IPS-NIHi7 (cell line): ENCODE data around the gene DPP4.
"Not testable (repeated sequence)": the region's sequence is repeated elsewhere in the genome, so short reads cannot be mapped to it uniquely, and the experiment has no call there.

Source experiments
- DNase-seq: peaks from one replicate; pipeline ENCODE4 v3.0.0; 2012; ENCODE audit warnings: mixed read lengths; ENCODE audit errors: extremely low spot score

Gene DPP4

DNA sequence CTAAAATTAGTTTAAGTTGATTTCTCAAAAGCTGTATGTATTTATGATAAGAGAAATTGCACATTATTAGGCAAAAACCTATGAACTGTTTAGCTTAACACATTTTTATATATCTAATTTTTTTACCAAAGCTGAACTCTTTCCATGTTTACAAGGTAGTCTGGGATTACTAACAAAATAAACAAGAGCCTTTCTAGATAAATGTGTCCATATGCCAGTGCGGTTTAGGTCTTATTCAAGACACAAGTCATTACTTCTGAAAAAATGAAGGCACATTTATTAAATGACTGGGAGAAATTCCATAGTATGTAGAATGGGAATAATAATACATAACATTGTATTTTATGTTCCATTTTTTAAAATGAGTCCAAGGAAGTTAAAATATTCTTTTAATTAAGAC lies 82.0 kb downstream of the DPP4 start:
- no peak for DNase-seq

DNA sequence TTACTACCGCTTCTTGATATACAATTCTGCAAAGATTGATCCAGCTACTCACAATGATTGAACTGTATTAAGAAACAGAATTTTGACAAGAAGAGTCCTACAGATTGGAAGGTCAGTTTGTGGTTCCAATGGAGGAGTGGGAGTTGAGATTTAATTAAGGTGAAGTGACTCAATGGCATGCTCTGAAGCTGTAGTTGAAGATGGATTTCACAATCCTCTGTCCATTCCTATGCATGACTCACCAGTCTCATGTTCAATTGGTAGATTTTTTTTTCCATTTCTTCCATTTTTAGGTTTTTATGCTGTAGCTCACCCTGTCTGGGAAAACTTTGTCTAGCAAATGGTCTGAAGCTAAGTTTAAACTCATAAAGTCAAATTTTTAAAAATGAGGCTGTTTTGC lies 83.3 kb downstream of the DPP4 start:
- no peak for DNase-seq

DNA sequence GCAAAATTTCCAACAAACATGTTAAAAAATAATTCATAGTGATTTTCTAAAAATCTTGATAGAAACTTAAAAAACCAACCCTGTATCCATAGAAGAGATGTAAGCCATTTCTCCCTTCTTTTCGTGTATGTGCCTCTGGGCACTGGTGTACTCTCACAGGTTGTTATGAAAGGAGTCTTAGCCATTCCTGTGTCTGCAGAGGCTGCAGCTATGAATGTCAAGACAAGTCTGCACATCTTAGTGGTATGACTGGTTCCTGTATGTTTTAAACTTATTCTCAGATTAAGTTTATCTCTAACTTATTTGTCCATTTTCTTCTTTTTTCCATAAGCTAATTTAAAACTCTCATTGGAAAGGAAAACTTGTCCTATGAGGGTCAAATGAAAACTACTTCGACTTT lies 84.0 kb downstream of the DPP4 start:
- no peak for DNase-seq

DNA sequence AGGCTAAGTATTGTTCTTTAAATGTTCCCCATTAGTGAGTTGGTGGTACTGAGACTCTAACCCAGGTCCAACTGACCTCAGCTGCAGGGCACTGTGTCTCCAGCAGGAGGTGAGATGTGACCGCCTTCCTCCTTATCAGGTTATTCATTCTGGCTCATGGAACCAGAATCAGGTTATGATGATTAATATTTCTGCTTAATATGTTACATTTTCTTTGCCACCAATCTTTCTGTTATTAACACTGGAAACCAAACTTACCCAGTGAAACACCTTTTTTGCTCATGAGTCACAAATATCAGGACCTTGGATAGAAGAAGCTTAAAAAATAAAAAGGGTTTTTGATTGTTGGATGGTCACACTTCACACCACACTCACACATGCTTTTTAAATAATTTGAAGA lies 85.4 kb downstream of the DPP4 start:
- peak; percentile 46 for DNase-seq

DNA sequence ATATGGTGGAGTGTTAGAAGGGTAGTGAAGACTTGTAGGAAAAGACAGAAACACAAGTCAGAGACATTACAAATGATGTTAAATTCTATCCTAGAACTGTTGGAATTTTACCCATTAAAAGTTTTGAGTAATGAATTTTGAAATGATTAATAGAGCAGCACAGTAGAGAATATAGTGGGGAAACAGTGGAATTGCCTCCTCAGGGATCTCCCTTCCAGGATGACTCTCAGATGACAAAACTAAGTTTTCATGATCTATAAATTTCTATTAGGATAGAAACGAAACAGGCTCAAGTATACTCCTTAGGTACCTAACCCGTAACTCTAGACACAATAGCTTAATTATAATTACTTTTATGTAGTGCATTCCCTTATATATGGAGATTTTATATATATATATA lies 86.7 kb downstream of the DPP4 start:
- no peak for DNase-seq

DNA sequence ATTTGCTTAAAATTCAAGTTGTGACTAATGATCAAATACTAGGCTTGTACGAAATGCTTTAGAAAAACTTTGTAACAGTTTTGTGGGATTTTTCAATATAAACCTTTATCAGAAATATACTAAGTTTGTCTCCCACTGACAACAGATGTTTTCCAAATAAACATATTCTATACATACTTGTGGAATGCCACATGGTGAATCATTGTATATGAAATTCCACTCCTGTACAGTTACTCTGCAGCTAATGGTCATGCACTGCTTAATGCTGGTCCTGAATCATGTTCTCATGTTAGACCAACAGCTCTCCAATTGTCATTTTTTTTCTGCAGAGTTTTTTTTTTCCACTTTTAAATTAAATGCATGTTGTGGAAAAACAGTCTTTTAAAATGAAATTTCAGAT lies 90.1 kb downstream of the DPP4 start:
- DNase-seq, result no peak

DNA sequence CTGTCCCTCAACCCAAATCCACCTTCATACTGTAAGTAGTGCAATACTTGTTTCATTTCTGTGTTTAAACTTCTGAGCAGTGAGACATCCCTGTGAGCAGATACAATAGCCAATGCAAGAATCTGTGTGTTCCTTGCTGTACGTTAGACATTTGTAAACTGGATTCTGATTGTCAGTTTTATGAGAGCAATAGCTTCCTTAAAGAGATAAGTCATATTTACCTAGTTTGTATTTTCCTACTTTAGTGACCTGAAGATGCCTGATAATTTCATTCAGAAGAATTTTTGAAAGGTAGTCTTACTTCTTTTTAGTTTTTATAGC lies 90.7 kb downstream of the DPP4 start:
- no peak for DNase-seq

DNA sequence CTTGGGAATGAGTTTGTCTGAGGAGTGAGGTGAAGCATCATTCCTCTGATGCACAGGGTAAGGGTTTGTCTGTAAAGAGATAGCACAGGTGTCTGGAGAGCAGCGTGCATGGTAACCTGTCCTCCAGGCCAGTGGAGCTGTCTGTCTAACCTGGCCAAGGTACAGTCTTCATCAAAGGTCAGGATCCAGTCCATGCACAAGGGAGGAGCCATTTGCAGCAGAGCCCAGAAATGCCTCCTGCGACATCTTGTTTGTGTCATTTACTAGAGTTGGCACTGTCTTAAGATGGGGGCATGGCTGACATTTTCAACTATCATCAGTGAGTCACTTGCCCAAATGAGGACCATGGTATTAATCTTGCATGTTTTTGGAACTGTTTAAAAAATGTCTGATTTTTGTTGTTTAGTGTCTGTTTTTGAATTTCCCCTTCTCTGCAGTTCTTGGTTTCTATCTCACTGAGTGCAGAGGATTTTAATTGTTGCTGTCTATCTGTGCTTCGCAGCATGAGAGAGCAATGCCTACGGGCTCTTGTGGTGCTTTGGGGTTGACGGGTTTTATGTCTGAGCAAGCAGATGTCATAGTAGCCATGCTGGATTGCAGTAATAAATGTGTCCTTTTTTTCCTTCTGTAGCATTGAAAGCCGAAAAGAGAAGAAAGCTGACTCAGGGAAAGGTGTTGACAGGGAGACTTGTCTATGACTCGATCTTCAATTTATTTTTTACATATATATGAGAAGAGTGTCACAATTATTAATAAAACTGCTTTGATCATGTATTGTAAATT lies 91.3 kb downstream of the DPP4 start:
- DNase-seq, result no peak

DNA sequence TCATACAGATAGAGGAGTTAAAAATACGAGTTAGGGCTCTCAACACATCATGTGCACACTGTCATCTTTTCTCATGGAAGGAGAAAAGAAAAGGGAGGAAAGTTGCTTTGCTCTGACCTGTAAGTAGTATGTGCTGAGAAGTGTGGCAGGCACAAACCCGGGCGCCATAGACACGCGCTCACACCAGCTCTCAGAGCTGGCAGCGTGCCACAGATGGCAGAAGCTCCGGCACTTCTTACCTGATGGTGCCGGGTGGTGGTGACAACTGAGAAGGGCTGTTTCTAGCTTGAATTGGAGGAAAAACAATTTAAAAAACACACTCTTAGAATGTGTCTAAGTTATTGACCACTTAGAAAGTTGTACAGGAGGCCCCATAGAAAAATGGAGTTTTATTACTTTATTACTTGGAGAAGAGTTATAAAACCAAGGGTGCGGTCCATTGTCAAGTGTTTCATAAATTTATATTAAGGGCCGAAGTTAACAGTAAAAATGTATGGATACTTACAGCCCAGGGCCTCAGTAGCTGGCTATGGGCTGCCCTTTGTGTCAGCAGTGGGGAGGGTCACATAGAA lies 92.2 kb downstream of the DPP4 start:
- DNase-seq, result no peak

DNA sequence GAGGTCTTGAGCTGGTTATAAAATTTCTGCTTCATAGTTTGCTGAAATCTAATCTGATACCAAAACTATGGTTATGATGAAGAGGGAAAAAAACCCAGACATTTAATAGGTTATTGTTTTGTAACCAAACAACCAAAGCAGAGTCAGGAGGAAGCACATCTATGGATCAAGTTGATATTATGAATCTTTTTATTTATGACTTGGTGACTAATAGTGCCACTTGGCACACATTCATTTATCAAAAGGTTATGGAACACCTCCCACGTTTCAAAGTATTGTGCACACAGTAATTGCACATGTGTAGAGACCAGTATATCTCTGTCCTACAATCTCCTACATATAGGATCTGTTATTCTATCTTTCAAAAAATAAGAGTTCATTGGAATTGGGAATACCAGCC lies 93.0 kb downstream of the DPP4 start:
- DNase-seq, result no peak

DNA sequence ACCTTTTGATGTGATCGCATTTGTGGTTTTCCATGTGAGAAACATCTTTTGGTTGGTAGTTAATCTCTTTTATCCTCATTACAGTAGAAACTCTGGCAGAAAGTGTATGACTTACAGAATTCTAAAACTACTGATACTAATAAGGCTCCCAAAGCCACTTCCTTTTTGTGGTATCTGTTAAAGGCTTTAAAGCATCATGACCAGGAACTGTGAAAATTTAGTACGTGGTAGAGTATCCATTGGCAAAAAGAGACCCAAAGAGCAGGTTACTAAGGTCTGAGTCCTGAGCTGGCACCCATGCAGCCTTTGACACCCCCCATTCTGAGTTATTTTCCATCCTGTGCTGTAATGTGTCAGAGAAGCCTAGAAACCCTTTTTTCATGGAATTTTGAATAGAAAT lies 94.5 kb downstream of the DPP4 start:
- no peak for DNase-seq

DNA sequence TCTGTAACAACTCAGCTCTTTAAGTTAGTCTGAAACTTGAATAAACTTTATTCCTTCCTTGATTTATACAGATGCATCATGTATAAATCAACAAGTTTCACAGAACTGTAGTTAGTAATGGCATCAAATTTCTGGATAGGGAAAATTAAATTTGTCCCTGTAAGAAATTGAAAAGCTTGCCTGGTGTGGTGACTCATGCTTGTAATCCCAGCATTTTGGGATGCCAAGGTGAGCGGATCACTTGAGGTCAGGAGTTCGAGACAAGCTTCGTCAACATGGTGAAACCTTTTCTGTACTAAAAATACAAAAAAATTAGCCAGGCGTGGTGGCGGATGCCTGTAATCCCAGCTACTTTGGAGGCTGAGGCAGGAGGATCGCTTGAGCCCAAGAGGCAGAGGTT lies 96.1 kb downstream of the DPP4 start:
- DNase-seq, result not testable (repeated sequence)

DNA sequence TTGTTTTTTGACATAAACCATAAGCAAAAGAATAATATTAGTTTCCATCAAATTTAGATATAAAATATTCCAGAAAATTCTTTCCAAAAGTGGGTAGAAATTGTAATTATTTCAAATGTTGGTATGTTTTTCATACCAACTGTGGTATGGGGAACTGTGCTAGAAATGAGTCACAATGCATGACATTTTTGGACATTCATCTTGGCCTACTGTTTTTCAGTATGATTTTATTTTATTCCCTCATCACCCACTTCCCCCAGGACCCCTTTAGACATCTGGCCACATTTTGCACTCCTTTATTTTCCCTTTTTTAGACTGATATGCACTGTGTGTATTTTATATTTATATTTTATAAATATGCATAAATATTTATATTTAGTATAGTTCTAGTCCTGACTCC lies 97.1 kb downstream of the DPP4 start:
- DNase-seq, result no peak

DNA sequence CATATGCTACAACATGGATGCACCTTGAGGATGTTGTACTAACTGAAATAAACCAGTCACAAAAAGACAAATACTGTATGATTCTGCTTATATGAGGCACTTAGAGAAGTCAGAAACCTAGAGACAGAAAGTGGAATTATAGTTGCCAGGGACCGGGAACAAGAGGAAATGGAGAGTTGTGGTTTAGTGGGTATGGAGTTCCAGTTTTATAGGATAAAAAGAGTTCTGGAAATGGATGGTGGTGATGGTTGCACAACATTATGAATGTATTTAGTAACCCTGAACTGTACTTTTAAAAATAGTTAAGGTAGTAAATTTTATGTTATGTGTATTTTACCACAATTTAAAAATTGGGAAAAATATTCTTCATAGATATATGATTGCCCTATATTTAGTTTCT lies 97.7 kb downstream of the DPP4 start:
- DNase-seq, result no peak

DNA sequence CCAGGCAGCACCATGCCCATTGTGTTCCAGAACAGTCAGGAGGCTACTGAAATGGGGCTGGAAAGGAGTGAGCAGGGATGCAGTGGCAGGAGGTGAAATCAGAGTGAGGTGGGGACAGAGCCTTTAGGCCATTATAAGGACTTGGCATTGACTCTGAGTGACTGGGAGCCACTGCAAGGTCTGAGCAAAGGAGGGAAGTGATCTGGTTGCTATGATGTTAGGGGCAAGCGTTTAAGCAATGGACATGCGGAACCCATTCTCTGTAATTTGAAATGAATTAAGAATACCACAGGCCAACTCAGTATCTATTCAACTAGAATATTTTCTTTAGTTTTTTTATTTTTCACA lies 98.2 kb downstream of the DPP4 start:
- no peak for DNase-seq

DNA sequence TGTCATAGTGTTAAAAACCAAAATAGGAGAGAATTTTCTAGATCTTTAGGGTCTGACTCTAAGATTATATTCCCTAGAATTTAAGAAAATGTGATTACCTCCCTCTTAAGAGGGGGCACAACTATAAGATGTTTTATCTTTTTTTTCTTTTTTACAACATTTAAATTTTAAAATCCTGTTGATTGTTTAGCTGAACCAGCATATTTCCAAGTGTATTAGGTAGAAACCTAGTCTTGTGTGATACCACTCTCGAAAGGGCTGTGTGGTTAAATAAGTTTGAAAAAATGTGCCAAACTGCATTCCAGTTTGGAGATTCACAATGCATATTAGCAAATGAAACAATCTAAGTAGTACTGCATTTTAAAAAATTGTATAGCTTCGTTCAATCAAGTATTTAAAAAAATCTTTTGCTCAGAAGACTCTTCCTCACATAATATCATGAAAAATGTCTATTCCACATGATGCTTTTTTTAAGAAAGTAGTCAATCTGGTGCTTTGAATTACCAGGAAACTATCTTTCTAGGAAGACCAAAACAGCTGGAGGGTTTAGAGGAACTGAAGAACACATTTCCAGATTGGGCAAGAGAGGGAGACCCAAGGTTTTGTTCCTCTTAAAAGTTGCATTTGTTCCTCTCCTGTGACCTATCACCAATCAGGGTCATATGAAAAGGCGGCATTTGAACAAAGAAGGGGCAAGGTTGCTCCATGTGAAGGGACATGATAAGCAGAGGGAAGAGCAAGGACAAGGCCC lies 98.8 kb downstream of the DPP4 start:
- DNase-seq, result no peak

DNA sequence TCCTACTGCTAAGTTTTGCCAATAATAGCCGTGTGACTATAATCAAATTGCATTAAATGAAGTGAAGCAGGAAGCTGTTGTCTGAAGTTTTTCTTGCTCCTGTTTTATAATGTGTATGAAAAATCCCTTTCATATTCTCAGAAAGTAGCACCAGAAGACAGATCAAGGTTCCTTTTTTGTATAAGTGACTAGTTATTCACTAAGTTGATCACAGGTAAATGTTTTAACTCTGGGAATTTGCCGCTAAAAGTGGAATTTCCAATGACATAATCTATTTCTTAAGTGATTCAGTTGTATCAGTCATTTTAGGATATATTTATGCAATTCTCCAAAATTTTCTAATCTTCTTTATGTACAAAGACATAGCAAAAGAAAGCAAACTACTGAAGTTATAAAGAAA lies 99.6 kb downstream of the DPP4 start:
- DNase-seq, result no peak

DNA sequence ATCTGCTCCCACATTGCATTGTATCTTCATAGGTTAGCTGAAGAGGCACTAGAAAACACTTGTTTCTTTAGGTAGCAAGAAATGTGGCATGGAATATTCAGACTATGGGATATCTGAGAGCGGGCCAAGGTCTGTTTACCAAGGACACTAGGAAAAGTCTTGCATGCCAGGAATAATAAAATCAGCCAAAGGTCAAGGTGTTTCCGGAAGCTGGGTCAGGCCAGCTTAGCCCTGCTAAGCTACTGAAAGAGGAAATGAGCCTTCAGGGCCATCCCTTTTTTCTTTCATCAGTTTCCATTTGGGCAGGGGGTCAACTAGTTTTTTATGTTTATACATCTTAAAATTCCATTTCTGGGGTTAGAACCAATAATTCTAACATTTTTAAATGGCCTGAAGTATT lies 101.1 kb downstream of the DPP4 start:
- no peak for DNase-seq

DNA sequence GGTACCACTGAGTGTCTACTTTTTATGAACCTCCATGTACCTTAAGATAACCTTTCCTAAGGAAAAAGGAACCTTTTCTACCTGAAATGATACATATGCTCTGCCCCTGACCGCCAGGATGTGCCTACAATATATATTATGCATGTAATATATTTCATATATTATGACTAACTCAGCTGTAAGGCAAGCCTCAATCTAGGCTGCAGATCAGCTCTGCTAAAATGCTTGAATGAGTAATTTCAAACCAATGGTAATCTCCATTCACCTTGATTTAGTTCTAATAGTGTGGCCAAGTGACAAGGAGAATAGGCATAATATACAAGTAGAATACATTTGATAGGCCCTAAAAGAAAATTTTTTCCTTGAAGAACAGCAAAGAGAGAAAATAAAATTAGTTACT lies 101.8 kb downstream of the DPP4 start:
- no peak for DNase-seq

DNA sequence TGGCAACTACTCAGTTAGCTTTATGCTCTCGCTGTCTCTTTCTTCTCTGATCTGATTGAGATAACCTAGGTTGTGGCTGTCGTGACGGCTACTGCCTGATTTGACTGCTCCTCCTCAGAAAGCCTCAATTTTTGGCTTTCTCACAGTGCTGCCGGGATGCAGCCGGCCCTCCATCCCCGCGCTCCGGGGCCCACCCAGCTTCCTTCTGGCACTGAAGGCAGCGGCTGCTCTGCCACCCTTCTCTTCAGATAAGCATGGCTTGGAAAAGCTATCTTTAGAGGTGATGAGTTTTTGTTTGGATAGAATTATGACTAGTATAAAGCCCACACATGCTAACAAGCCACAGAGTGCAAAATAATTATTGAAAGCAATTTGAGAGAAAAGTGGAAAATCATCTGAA lies 102.5 kb downstream of the DPP4 start:
- no peak for DNase-seq

DNA sequence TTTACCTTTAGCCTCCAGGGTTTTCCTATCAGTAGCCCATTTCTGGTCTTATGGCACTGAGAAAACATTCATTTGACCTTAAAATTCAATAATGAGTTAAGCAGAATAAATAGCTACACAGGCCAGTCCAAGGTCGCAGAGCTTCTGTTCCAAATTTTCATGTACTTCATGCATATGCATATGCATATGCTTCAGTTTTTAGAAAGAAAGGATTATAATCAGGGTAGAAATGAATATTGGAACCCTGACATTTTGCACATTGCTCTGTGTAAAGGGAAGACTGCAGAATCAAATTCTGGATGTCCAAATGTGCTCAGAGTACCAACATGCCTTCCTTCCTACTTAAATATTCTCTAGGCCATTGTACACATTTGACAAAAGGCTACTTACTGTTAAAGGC lies 104.9 kb downstream of the DPP4 start:
- no peak for DNase-seq

DNA sequence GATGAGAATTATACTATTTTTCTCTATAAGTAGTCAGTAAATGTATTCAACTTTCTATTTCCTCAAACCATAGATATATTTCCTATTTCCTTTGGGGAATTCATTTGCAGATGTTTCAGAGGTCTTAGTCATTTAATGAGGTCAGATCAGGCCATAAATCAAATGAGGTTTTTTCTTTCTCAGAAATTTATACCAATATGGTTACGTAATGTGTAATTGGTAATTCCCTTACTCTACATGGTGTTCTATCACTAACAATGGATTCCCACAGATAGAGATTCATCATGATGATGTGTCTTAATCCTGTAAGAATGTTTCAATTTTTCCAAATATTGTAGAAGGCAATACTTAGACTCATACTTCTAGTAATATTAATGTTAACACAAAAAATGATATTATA lies 108.0 kb downstream of the DPP4 start:
- no peak for DNase-seq

DNA sequence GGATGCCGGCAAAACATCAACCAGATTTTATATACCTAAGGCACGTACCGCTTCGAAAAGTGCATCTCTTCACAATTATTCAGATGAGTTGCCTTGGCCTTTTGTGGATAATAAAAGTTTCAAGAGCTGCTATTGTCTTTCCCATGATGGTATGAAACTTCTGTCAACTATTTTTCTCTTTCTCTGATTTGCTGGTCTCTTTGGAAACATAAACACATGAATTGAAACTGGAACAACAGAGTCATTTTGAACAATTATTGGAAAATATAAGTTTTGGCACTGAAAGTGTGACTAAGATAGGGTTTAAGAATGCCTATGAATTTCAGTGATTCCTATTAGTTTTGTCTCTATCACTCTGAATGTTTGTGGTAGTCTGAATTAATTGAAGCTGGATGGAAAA lies 109.9 kb downstream of the DPP4 start:
- DNase-seq, result no peak

DNA sequence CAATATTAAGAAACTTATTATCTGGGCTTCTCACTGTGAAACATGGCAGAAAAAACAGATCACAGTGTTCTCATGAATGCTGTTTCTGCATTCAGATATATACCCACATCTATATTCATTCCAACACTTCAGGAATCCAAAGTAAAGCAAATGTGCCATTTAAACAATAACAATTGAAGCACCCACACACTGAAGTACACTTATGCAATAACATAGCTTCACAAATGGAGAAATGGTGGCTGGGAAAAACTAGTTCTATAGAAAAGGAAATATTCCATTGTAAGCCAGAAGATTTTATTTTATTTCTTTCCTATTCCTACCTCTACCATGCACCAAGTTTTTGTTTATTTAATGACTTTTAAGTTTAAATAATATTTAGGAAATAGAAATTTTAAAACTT lies 111.9 kb downstream of the DPP4 start:
- no peak for DNase-seq
